Hepatocyte (in vitro differentiated cells): Measurements from ENCODE around the gene RNF145.

ENCODE experiments used
- EZH2 ChIP-seq: fragments of 200-600 bp; sonication (generic); IDR thresholded peaks from 2 replicates; pipeline ENCODE4 v1.6.1; 2016; ENCODE audit warnings: antibody characterized with exemption, mild to moderate bottlenecking, borderline replicate concordance
- TF ChIP-seq, protein P1 (sequence below): fragments of 200-600 bp; sonication (generic); IDR thresholded peaks from 2 replicates; pipeline ENCODE4 v1.5.1; 2016; ENCODE audit warnings: antibody characterized with exemption, mild to moderate bottlenecking; ENCODE audit not compliant: poor library complexity

GRCh38 chr5:159216454-159216853 lies 7.1 kb upstream of the RNF145 start:
- TF ChIP-seq EZH2: no peak
- TF ChIP-seq, protein P1, sequence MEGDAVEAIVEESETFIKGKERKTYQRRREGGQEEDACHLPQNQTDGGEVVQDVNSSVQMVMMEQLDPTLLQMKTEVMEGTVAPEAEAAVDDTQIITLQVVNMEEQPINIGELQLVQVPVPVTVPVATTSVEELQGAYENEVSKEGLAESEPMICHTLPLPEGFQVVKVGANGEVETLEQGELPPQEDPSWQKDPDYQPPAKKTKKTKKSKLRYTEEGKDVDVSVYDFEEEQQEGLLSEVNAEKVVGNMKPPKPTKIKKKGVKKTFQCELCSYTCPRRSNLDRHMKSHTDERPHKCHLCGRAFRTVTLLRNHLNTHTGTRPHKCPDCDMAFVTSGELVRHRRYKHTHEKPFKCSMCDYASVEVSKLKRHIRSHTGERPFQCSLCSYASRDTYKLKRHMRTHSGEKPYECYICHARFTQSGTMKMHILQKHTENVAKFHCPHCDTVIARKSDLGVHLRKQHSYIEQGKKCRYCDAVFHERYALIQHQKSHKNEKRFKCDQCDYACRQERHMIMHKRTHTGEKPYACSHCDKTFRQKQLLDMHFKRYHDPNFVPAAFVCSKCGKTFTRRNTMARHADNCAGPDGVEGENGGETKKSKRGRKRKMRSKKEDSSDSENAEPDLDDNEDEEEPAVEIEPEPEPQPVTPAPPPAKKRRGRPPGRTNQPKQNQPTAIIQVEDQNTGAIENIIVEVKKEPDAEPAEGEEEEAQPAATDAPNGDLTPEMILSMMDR: no peak
